Osteocyte (in vitro differentiated cells): ENCODE measurements around the gene FGF11. TPM values are rescaled to one million over a fixed set of nuclear protein-coding genes. Genes with fewer than 3 reads are reported as not detected.

Source experiments
- DNase-seq: peaks from one replicate; pipeline ENCODE4 v3.0.0; 2021; ENCODE audit warnings: mixed read lengths; ENCODE audit not compliant: unreplicated experiment; ENCODE audit errors: extremely low spot score
- H3K27ac Mint-ChIP-seq: one replicate; pipeline ENCODE4 v1.8.0; 2021; ENCODE audit warnings: mild to moderate bottlenecking, mixed read lengths; ENCODE audit not compliant: unreplicated experiment
- H3K27me3 Mint-ChIP-seq: one replicate; pipeline ENCODE4 v1.8.0; 2021; ENCODE audit warnings: mixed read lengths; ENCODE audit not compliant: unreplicated experiment
- H3K36me3 Mint-ChIP-seq: one replicate; pipeline ENCODE4 v1.8.0; 2021; ENCODE audit warnings: mixed read lengths; ENCODE audit not compliant: unreplicated experiment
- H3K4me1 Mint-ChIP-seq: one replicate; pipeline ENCODE4 v1.8.0; 2021; ENCODE audit warnings: mixed read lengths; ENCODE audit not compliant: unreplicated experiment
- H3K4me3 Mint-ChIP-seq: one replicate; pipeline ENCODE4 v1.8.0; 2021; ENCODE audit warnings: mild to moderate bottlenecking, moderate library complexity, mixed read lengths; ENCODE audit not compliant: unreplicated experiment
- H3K9me3 Mint-ChIP-seq: one replicate; pipeline ENCODE4 v1.8.0; 2021; ENCODE audit warnings: mixed read lengths; ENCODE audit not compliant: unreplicated experiment
- total RNA-seq: library from RNA; stranded (reverse); gene quantifications from 2 replicates; pipeline ENCODE4 v1.2.1, GENCODE V29; 2021
- TF ChIP-seq, protein P1 (sequence below): fragments of 200-600 bp; sonication (generic); IDR thresholded peaks from 2 replicates; pipeline ENCODE4 v1.5.0; 2021; ENCODE audit warnings: antibody characterized with exemption, mild to moderate bottlenecking, moderate library complexity

The FGF11 gene
- total RNA-seq, 1 donor from 2014 or later = 1.3 TPM

DNA sequence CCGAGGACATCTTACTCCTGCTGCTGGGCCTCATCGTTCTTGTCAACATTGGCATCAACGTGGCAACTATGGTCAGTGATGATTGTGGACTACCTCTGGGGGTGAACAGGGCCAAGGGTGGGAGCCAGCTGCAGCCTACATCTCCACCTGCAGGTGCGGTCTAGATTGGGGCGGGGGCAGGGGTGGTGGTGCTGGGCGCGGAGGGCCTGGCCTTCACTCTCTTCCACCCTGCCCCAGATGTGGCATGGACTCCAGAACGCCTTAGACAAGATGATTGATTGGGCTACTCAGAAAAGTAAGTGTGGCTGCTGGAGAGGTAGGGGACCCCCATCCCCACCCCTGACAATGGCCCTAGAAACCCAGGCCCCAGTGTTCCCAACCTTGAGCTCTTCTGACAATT lies 13.6 kb upstream of the FGF11 start:
- H3K27ac Mint-ChIP-seq = no peak overlapping the region
- H3K36me3 Mint-ChIP-seq = no peaks in the 10 kb centered on the region
- H3K4me1 Mint-ChIP-seq = no peaks in the 10 kb centered on the region
- TF ChIP-seq, protein P1, sequence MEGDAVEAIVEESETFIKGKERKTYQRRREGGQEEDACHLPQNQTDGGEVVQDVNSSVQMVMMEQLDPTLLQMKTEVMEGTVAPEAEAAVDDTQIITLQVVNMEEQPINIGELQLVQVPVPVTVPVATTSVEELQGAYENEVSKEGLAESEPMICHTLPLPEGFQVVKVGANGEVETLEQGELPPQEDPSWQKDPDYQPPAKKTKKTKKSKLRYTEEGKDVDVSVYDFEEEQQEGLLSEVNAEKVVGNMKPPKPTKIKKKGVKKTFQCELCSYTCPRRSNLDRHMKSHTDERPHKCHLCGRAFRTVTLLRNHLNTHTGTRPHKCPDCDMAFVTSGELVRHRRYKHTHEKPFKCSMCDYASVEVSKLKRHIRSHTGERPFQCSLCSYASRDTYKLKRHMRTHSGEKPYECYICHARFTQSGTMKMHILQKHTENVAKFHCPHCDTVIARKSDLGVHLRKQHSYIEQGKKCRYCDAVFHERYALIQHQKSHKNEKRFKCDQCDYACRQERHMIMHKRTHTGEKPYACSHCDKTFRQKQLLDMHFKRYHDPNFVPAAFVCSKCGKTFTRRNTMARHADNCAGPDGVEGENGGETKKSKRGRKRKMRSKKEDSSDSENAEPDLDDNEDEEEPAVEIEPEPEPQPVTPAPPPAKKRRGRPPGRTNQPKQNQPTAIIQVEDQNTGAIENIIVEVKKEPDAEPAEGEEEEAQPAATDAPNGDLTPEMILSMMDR = no peak
- H3K27me3 Mint-ChIP-seq = no peaks in the 10 kb centered on the region
- no peaks in the 10 kb centered on the region for H3K9me3 Mint-ChIP-seq
- no peak overlapping the region for H3K4me3 Mint-ChIP-seq
- DNase-seq = no peak

DNA sequence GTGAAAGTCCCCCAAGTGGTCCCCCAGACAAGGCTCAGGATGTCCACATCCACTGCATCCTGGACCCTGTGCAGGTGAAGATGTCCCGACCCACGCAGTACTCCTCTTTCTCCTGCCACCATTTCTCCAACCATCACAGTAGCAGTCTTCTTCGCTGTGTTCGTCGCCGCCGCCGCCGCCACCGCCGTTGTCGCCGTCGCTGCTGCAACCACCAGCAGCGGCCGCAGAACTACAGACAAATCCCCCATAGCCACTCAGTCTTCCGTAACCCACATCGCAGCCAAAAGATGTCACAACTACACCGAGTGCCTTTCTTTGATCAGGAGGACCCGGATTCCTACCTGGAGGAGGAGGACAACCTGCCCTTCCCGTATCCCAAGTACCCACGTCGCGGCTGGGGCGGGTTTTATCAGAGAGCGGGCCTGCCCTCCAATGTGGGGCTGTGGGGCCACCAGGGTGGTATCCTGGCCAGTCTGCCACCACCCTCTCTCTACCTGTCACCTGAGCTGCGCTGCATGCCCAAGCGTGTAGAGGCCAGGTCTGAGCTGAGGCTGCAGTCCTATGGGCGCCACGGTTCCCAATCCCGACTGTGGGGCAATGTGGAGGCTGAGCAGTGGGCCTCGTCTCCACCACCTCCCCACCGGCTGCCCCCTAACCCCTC lies 13.0 kb upstream of the FGF11 start:
- TF ChIP-seq, protein P1 = no peak
- no peak for DNase-seq
- no peaks in the 10 kb centered on the region for H3K36me3 Mint-ChIP-seq
- no peaks in the 10 kb centered on the region for H3K27me3 Mint-ChIP-seq
- no peaks in the 10 kb centered on the region for H3K9me3 Mint-ChIP-seq
- H3K4me1 Mint-ChIP-seq = no peaks in the 10 kb centered on the region
- H3K4me3 Mint-ChIP-seq = no peak overlapping the region
- H3K27ac Mint-ChIP-seq = no peak overlapping the region

DNA sequence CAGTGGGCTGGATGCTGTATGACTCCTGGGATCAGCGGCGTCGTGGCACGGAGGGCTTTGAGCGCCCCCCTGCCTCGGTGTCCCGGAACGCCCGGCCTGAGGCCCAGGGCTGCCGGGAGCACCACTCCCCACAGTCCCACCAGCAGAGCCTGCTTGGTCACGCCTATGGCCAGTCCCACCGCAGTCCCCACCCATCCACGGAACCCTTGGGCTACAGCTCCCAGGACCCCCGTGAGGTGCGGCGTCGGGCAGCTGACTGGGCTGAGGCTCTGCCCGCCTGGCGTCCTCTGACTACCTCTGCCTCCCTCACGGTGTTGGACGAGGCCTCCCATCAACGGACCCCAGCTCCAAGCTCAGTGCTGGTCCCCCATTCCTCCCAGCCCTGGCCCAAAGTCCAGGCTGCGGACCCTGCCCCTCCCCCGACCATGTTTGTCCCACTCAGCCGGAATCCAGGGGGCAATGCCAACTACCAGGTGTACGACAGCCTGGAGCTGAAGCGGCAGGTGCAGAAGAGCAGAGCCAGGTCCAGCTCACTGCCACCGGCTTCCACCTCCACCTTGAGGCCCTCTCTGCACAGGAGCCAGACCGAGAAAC lies 12.3 kb upstream of the FGF11 start:
- H3K9me3 Mint-ChIP-seq = no peaks in the 10 kb centered on the region
- H3K36me3 Mint-ChIP-seq = no peaks in the 10 kb centered on the region
- no peaks in the 10 kb centered on the region for H3K27me3 Mint-ChIP-seq
- H3K27ac Mint-ChIP-seq = no peak overlapping the region
- no peak overlapping the region for H3K4me3 Mint-ChIP-seq
- H3K4me1 Mint-ChIP-seq = no peaks in the 10 kb centered on the region
- DNase-seq = no peak
- TF ChIP-seq, protein P1 = no peak

DNA sequence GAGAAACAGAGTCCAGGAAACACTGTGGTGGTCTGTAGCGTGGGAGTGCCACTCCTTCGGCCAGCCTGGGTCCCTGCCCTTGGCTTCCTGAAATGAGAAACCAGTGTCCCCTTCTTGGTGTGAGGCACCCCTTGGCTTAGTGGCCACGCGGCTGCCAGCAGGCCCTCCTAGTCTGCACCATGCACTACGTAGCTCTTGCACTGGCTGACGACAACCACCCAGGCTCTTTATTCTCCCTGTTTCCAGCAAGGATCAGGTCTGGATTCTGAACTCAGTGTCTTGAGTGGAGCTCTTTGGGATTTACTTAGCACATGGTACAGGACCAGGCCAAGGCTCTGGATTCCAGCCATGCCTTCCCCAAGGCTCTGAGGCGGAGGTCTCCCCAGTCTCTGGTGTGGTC lies 11.8 kb upstream of the FGF11 start:
- TF ChIP-seq, protein P1 = no peak
- no peak overlapping the region for H3K27ac Mint-ChIP-seq
- no peaks in the 10 kb centered on the region for H3K9me3 Mint-ChIP-seq
- no peak overlapping the region for H3K4me3 Mint-ChIP-seq
- no peaks in the 10 kb centered on the region for H3K27me3 Mint-ChIP-seq
- no peak for DNase-seq
- no peaks in the 10 kb centered on the region for H3K4me1 Mint-ChIP-seq
- no peaks in the 10 kb centered on the region for H3K36me3 Mint-ChIP-seq

DNA sequence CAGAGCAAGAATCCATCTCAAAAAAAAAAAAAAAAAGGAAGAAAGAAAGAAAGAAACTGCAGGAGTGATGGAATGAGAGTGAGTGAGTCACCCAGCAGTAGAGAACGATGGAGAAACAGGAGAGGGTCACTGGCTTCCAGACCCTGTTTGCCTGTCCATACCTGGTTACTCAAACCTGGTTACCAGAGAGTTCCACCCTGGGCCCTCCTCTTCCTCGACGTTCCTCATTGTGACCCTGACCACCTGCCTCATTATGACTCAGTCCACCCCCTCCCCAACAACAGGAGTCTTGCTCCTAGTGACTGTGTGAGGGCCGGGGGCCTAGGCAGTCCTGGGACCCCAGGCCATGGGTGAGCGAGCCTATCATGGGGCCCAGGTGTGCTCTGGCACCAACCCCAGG lies 10.8 kb upstream of the FGF11 start, which contains the start of gene SPEM3:
TSS of gene SPEM3 (plus strand) at position 301 of the 400 bp plus-strand sequence. CDS start at position 347, 46 bp downstream.
- Mint-ChIP-seq H3K4me1 (no peaks in the 10 kb centered on the region), H3K27me3 (no peaks in the 10 kb centered on the region), H3K9me3 (no peaks in the 10 kb centered on the region), H3K36me3 (no peaks in the 10 kb centered on the region), H3K4me3 (no peak within 1 kb of the TSS), H3K27ac (no peak within 1 kb of the TSS)
- DNase-seq = no peak
- TF ChIP-seq, protein P1 = no peak
